Epidermal melanocyte (primary cell): Measurements from ENCODE around the gene SLC38A3.

Source experiments
- DNase-seq: peaks from one replicate; pipeline ENCODE4 v3.0.0; 2011; ENCODE audit warnings: low spot score; ENCODE audit not compliant: insufficient read length

SLC38A3 gene

GRCh38 chr3:50190936-50191660, 14.0 kb upstream of the SLC38A3 start, which contains the start of gene GNAT1:
Gene GNAT1, plus strand, starts transcription at chr3:50191610. Its CDS starts 116 bp downstream, at chr3:50191726.
- no peak for DNase-seq

GRCh38 chr3:50192124-50192523, 12.9 kb upstream of the SLC38A3 start:
- no peak for DNase-seq

- DNase-seq, result peak; percentile 79
Measured at GRCh38 chr3:50192689-50193141, 12.4 kb upstream of the SLC38A3 start.

DNA sequence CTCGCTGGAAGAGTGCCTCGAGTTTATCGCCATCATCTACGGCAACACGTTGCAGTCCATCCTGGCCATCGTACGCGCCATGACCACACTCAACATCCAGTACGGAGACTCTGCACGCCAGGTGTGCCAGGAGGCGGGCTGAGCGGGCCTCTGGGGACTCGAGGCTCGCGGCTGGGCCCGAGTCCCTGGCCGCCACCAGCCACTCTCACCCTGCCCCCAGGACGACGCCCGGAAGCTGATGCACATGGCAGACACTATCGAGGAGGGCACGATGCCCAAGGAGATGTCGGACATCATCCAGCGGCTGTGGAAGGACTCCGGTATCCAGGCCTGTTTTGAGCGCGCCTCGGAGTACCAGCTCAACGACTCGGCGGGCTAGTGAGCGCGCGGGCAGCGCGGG, 11.8 kb upstream of the SLC38A3 start:
- DNase-seq, result no peak

DNA sequence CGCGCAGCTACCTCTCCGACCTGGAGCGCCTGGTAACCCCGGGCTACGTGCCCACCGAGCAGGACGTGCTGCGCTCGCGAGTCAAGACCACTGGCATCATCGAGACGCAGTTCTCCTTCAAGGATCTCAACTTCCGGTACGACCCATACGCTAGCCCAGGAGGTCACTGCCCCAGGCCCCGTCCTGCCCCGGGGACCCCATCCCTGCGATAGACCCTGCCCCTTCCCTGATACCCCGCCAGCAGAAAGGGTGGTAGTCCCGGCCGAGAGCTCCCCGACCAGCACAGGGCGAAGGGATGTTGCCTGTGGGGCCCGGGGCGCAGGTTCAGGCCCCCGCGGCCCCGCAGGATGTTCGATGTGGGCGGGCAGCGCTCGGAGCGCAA, 11.3 kb upstream of the SLC38A3 start:
- DNase-seq, result no peak

DNA sequence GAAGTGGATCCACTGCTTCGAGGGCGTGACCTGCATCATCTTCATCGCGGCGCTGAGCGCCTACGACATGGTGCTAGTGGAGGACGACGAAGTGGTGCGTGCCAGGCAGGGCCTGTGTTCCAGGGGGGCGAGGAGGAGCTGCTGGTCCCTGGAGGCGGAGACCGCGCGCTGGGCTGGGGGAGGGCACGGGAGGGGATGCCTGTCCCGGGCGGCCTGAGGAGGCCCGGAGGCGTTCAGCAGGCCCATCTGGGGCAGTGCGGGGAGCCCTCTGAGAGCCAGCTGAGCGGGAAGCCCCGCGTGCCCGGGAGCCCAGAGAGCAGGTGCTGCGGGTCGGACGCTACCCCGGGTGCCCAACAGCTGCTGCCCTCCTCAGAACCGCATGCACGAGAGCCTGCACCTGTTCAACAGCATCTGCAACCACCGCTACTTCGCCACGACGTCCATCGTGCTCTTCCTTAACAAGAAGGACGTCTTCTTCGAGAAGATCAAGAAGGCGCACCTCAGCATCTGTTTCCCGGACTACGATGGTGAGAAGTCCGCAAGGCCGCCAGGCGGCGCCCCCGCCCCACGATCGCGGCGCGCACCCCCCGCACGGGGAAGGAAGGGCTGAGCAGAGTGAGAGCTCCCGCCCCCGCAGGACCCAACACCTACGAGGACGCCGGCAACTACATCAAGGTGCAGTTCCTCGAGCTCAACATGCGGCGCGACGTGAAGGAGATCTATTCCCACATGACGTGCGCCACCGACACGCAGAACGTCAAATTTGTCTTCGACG, 10.8 kb upstream of the SLC38A3 start:
- DNase-seq, result peak; percentile 81

DNA sequence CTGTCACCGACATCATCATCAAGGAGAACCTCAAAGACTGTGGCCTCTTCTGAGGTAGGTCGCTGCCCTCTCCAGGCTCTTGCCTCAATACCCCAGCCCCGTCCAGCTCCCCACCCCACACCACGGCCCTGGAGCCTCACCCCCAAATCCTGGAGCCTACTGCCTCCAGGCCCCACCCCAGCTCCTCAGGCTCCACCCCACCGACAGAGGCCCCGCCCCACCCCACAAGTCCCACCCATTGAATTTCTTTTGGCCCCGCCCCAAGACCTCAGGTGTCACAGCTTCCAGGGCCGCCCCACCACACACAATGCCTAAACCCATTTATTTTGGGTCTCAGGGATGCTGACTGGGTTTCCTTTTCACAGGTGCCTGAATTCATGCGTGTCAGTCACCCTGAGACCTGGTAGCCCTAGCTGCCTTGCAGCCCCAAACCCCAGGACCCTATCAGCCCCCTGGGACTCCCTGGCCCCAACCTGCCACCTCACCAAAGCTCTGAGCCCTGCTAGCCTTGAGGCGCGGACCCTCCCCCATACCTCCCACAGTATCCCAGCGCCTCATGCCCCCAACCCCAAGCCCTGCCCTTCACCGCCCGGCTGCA, 10.1 kb upstream of the SLC38A3 start:
- no peak for DNase-seq

GRCh38 chr3:50195501-50196252, 9.4 kb upstream of the SLC38A3 start:
- DNase-seq, result no peak

DNA sequence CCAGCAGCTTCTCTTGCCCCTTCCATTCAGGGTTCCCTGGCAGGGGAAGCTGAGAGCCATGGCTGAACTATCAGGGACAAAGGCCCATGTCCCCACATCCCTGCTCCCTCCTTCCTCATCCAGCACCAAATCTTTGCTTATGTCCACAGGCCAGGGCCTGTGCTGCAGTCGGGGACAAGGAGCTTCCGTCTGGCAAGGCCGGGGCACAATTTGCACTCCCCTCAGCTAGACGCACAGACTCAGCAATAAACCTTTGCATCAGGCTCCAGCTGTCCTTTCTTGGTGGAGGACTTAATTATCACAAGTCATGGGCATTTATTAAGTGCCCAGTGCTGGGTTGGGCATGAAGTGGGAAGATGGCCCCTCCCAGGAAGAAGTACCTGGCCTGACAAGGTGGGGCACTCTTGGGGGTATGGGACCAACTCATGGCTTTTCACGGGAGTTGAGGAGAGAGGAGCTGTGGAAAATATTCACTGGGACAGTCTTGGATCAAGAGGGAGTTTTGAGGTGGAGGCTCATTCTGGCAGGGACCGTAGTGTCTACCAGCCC, 8.7 kb upstream of the SLC38A3 start:
- DNase-seq, result no peak

DNA sequence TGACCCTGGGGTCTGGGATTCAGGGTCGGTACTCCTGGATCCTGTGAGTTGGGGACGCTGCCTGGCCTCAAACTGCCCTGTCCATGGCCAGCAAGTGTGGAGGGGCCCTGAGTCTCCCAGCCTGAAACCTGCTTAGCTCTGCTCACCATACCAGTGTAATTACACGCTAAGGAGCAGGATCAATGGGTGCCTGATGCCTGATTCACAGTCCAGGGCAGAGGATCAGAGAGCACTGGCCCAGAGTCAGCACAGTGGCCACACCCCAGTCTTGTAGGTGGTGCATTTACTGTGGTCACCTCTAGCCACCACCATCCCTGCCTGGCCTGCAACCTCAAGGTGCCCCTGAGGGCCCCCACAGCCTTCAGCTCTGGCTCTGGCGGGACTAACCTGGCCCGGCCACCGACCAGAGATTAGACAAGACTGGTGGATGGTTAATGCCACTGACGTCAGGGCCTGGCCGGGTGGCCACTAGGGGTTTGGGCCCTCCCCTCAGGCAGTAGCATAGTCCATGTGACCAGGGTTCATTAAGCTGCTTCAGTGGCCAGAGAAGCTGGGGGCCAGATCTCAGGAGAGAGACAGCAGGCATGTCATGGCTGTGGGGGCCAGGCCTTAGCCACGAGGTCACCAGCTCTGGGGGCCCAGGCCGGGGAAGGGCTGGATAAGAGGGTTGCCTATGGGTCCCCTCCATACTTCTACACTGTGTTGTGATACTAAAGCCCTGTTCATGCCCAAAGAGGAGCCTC, 3.3 kb upstream of the SLC38A3 start:
- no peak for DNase-seq

- DNase-seq, result no peak
Measured at GRCh38 chr3:50202353-50203112, 2.5 kb upstream of the SLC38A3 start.

DNA sequence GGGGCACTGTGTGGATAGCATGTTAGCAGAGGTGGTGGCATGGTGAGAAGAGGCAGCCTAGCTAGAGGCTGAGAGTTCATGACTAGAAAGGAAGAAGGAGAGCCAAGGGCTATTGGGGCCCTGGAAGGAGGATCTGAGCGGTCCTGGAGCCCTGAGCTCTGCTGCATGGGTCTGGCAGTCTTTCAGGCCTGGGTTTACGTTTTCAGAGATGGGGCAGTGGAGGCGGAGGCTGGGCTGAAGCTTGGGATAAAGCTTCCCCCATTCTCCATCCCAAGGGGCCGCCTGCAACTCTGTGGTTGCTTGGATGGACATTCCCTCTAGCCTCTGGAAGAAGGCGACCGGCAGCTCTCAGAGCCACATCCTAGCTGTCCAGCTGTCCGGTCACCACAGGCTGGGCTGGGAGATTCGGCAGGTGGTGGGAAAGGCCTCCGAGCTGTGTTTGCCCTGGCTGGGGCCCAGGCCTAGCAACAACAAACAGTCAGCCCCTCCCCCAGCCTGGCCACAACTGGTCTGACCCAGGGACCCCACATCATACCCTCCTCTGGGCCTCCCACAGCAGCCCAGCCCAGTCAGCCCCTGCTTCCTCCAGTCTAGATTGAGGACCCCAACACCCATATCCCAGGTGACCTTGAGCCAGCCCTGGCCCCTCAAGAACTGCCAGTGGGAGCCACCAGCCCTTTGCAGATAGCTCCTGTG, 1.8 kb upstream of the SLC38A3 start:
- no peak for DNase-seq

DNA sequence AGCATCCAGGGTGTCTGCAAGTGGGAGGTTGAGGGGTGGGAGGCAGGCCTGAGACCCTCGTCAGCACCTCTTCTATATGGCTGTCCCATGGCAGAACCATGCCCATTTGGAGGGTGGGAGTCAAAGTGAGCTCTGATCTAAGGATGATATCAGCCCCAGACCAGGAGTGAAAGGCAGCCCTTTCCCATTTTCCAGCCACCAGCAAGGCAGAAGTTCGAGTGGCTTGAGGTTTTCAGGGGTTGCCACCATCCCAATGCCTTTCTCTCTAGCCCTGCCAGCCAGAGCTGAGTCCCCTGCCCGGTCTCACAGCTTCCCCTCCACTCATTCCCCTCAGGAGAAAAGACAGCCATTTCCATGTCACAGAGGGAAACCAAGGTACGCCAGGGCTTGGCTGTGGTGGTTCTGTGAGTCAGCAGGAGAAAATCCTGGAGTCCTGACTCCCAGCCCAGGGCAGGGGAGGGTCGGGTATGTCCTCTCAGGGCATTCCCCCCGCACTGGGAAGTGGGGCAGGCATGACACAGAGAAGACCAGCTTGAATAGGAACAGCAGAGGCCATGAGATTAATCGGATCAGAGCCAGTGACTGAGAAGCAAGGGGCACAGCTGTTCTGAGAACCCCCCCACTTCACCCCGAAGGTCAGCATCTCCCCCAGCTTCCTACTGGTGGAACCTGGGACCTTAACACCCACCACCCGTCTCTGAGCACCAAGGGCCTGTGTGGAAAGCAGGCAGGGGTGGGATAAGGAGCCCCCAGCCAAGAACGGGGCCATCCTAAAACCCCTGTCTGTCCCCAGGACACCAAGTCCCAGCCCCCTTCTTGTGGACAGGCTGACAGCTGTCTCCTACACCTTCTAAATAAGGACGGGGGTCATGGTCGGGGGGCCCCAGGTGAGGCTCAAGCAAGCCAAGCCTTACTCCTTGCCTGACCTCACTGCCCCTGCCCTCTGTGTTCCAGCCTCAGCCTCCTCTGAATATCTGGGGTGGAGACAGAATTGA, 965 bp upstream of the SLC38A3 start:
- no peak for DNase-seq

- DNase-seq, result no peak
Measured at GRCh38 chr3:50205413-50206276, 574 bp downstream of the SLC38A3 start.

DNA sequence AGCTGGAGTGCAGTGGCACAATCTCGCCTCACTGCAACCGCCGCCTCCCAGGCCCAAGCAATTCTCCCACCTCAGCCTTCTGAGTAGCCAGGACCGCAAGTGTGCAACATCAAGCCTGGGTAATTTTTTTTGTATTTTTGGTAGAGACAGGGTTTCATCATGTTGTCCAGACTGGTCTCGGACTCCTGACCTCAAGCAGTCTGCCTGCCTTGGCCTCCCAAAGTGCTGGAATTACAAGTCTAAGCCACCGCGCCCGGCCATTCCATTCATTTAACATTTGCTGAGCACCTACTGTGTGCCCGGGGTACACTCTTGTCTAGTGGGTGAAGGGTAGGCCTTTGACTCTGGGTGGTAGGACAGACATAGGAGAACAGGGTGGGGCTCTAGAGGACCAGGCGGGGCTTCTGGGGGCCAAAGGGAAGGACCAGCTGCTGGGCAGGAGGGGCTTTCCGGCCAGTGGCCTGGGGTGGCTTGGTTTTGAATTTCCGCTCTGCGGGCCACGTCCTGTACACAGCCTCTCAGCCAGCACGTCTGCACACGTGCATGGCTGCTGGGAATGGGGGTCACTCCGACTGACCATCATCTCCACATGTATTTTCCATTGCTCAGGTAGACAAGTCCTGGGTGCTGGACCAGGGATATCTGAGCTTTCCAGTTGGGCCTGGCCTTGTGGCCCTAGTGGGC, 2.4 kb downstream of the SLC38A3 start:
- no peak for DNase-seq

GRCh38 chr3:50208677-50209344, 3.7 kb downstream of the SLC38A3 start:
- no peak for DNase-seq
